Left ventricle myocardium inferior (tissue), 1 donor: ENCODE measurements around the gene NBDY. TPM values are rescaled to one million over a fixed set of nuclear protein-coding genes. Genes with fewer than 3 reads are reported as not detected.

ENCODE experiments used
- DNase-seq: peaks from one replicate; pipeline ENCODE4 v3.0.0-alpha.2; 2020
- H3K27ac ChIP-seq: fragments of 200-600 bp; replicated peaks from 2 replicates; pipeline ENCODE4 v1.8.0; 2021
- H3K27me3 ChIP-seq: fragments of 200-600 bp; 2 replicates; pipeline ENCODE4 v1.8.0; 2021; ENCODE audit warnings: low read depth
- H3K36me3 ChIP-seq: fragments of 200-600 bp; 2 replicates; pipeline ENCODE4 v1.8.0; 2021
- H3K4me1 ChIP-seq: fragments of 200-600 bp; 2 replicates; pipeline ENCODE4 v1.8.0; 2021
- H3K4me3 ChIP-seq: fragments of 200-600 bp; 2 replicates; pipeline ENCODE4 v1.8.0; 2021; ENCODE audit warnings: mild to moderate bottlenecking, moderate library complexity
- H3K9me3 ChIP-seq: fragments of 200-600 bp; replicated peaks from 2 replicates; pipeline ENCODE4 v1.8.0; 2021
- CTCF ChIP-seq: fragments of 200-600 bp; IDR thresholded peaks from 2 replicates; pipeline ENCODE4 v1.8.0; 2021; ENCODE audit warnings: antibody characterized with exemption, mild to moderate bottlenecking, borderline replicate concordance
- intact Hi-C: fragments of 100-400 bp; cut with micrococcal nuclease; formaldehyde crosslinking; loops from one replicate; pipeline ENCODE4 v1.11.0; 2022
- total RNA-seq: library from RNA; stranded (reverse); fragmentation: NEBNext Ultra II Directional; extraction: Animal tissue kit (Norgen Biotek cat#: 25700); gene quantifications from one replicate; pipeline ENCODE4 v1.2.1, GENCODE V29; 2021
- donor health status: DM: no; HTN: yes; CAD: no; lungs with severe emphysema.

Gene NBDY
- total RNA-seq, 1 donor from 2014 or later, result 26.5 TPM

DNA sequence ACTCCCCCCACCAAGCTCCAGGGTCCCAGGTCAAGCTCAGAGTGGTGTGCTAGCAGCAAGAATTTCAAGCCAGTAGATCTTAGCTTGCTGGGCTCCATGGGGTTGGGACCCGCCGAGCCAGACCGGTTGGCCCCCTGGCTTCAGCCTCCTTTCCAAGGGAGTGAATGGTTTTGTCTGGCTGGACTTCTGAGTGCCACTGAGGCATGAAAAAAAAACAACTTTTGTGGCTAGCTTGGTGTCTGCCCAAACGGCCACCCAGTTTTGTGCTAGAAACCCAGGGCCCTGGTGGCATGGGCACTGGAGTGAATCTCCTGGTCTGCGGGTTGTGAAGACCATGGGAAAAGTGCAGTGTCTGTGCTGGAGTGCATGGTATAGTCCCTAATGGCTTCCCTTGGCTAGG lies 82.6 kb downstream of the NBDY start:
- Histone ChIP-seq H3K36me3 (no peaks in the 10 kb centered on the region), H3K9me3 (no peaks in the 10 kb centered on the region), H3K4me3 (no peak overlapping the region), H3K27me3 (no peaks in the 10 kb centered on the region), H3K4me1 (peaks cover 5% of the 10 kb centered on the region), H3K27ac (no peak overlapping the region)
- no peak for TF ChIP-seq CTCF
- intact Hi-C loops, result no loop called here
- DNase-seq, result no peak

- Histone ChIP-seq H3K4me3 (peak overlapping the region; percentile 41), H3K36me3 (no peaks in the 10 kb centered on the region), H3K27me3 (no peaks in the 10 kb centered on the region), H3K27ac (peak overlapping the region; percentile 75), H3K4me1 (peaks cover 5% of the 10 kb centered on the region), H3K9me3 (no peaks in the 10 kb centered on the region)
- intact Hi-C loops, result no loop called here
- TF ChIP-seq CTCF, result no peak
- DNase-seq, result no peak
These were observed 83.6 kb downstream of the NBDY start for GRCh38 chrX:56812515-56813105.

DNA sequence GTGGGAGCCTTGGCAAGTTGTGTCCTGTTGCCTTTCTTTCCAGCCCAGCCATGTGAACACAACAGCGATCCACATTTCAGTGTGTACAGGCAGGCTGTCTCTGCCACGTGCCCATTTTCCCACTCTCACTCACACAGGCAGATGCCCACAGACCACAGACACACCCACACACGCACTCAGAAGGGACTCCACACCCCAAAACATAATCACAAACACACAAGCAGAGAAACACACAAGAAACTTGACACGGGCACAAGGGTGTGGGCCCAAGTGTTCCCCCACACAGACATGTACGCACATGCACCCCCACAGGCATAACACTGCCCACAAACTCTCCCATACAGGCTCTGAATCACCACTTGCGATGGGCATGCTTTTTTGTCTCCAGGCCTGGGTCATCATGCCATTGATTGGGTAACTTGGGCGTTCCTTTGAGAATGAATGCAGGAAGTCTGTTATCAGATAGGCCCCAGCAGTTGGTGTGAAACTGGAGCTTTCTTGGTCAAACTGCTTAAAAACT lies 84.3 kb downstream of the NBDY start:
- no peak for TF ChIP-seq CTCF
- Histone ChIP-seq H3K27me3 (no peaks in the 10 kb centered on the region), H3K4me1 (peaks cover 5% of the 10 kb centered on the region), H3K36me3 (no peaks in the 10 kb centered on the region), H3K9me3 (no peaks in the 10 kb centered on the region), H3K27ac (peak overlapping the region; percentile 75), H3K4me3 (peak overlapping the region; percentile 41)
- intact Hi-C loops, result no loop called here
- DNase-seq, result no peak

GRCh38 chrX:56817179-56817578 lies 88.1 kb downstream of the NBDY start:
- Histone ChIP-seq H3K4me1 (peaks cover 5% of the 10 kb centered on the region), H3K9me3 (no peaks in the 10 kb centered on the region), H3K27ac (no peak overlapping the region), H3K4me3 (no peak overlapping the region), H3K27me3 (no peaks in the 10 kb centered on the region), H3K36me3 (no peaks in the 10 kb centered on the region)
- intact Hi-C loops, result no loop called here
- no peak for DNase-seq
- TF ChIP-seq CTCF, result no peak

- Histone ChIP-seq H3K4me1 (no peaks in the 10 kb centered on the region), H3K9me3 (peaks cover 21% of the 10 kb centered on the region), H3K27ac (no peak overlapping the region), H3K4me3 (no peak overlapping the region), H3K36me3 (no peaks in the 10 kb centered on the region), H3K27me3 (no peaks in the 10 kb centered on the region)
- intact Hi-C loops, result no loop called here
- TF ChIP-seq CTCF, result no peak
- DNase-seq, result no peak
These were observed 97.0 kb downstream of the NBDY start for GRCh38 chrX:56826020-56826419.

GRCh38 chrX:56833626-56834025 lies 104.6 kb downstream of the NBDY start:
- no peaks in the 10 kb centered on the region for H3K27me3 ChIP-seq
- no peaks in the 10 kb centered on the region for H3K36me3 ChIP-seq
- H3K4me3 ChIP-seq, result no peak overlapping the region
- intact Hi-C loops, result no loop called here
- no peaks in the 10 kb centered on the region for H3K4me1 ChIP-seq
- no peaks in the 10 kb centered on the region for H3K9me3 ChIP-seq
- no peak for TF ChIP-seq CTCF
- DNase-seq, result no peak
- no peak overlapping the region for H3K27ac ChIP-seq
